ENCODE data around the gene CDC42EP2. TPM values are rescaled to one million over a fixed set of nuclear protein-coding genes. Genes with fewer than 3 reads are reported as not detected.

The CDC42EP2 gene
- total and polyA plus RNA-seq, 2 donors (not counting 3 experiments of a cell fraction or from before 2014, with no cell fraction given): 23.9 to 26.4 TPM

- FAIRE-seq (peak; percentile 24), DNase-seq (ENCODE audit: low read depth, low spot score) (no peak)
- intact Hi-C loops (cut with micrococcal nuclease) (no loop called here), dilution Hi-C loops (cut with MboI; ENCODE audit: extremely low pct_ligation_motif_present, low sequenced_read_pairs) (no loop called here)
- no peak overlapping the region for H3K27ac ChIP-seq (ENCODE audit: insufficient read depth, low read depth, low read length)
- peak overlapping the region; percentile 81 for H3K4me2 ChIP-seq (ENCODE audit: insufficient read depth, low read length)
- H3K36me3 ChIP-seq (ENCODE audit: control insufficient read depth in 2 of 2, extremely low read depth in 1 of 2, insufficient read depth in 2 of 2, low read length in 2 of 2): peaks cover 12 to 13% of the 10 kb centered on the region in 2 experiments
- H3K9me3 ChIP-seq (replicated peaks; ENCODE audit: control insufficient read depth, insufficient read depth, low read length): no peaks in the 10 kb centered on the region
- peaks cover 5 to 6% of the 10 kb centered on the region in 2 experiments for H3K27me3 ChIP-seq (ENCODE audit: control insufficient read depth in 2 of 2, insufficient read depth in 2 of 2, low read length in 2 of 2)
- peak overlapping the region; percentile 64 for H2AFZ ChIP-seq (ENCODE audit: low read depth, low read length)
- H3K4me1 ChIP-seq (ENCODE audit: control insufficient read depth, extremely low read depth, insufficient read depth, low read length): peaks cover 14% of the 10 kb centered on the region
- H3K4me3 ChIP-seq (replicated peaks in 1 of 3; ENCODE audit: insufficient read depth in 1 of 3, low read depth in 1 of 3, low read length in 3 of 3): peak overlapping the region; percentile 29 to 37 (median 37)
- H3K9me1 ChIP-seq (replicated peaks; ENCODE audit: control insufficient read depth, extremely low read depth, insufficient read depth, low read length): no peaks in the 10 kb centered on the region
- no peak overlapping the region for H3K9ac ChIP-seq (replicated peaks; ENCODE audit: extremely low read depth, insufficient read depth, low read length)
- ChIA-PET CTCF (interaction anchor here (1.1 to 5.0 kb wide), 5 partner anchors 25 to 155 kb away, joined by 3 to 31 read pairs (median 7); partner anchors contain the start of gene CDC42EP2), POLR2A (no interaction called here)
- BruUV-seq (replicated peaks): no TSS peak
- H4K20me1 ChIP-seq (replicated peaks; ENCODE audit: control insufficient read depth, extremely low read depth, insufficient read depth, low read length): no peaks in the 10 kb centered on the region
- TF ChIP-seq MAX (IDR thresholded peaks at IDR 0.05; ENCODE audit: insufficient read depth, insufficient read length) (no peak), JUN (IDR thresholded peaks at IDR 0.05; ENCODE audit: borderline replicate concordance, insufficient read depth, insufficient read length, low read depth) (no peak), POLR2A (IDR thresholded peaks at IDR 0.05; ENCODE audit: low read depth, low read length) (no peak), MYC (IDR thresholded peaks at IDR 0.05; ENCODE audit: low read depth, low read length) (no peak), GATA2 (IDR thresholded peaks at IDR 0.05; ENCODE audit: insufficient read depth, insufficient read length, low read depth, low read length) (no peak), FOS (IDR thresholded peaks at IDR 0.05; ENCODE audit: borderline replicate concordance, insufficient read depth, low read length) (no peak), CTCF (IDR thresholded peaks at IDR 0.05; ENCODE audit: extremely low read depth in 1 of 2, insufficient read depth in 1 of 2, low read depth in 1 of 2, low read length in 2 of 2) (no peak), POLR2AphosphoS5 (IDR thresholded peaks at IDR 0.05; ENCODE audit: insufficient read depth, low read depth, low read length) (no peak), EZH2 (IDR thresholded peaks at IDR 0.05; ENCODE audit: borderline replicate concordance, low read depth, low read length, severe bottlenecking) (no peak)
- no peaks in the 10 kb centered on the region for H3K79me2 ChIP-seq (ENCODE audit: control insufficient read depth, insufficient read depth, low read length)
These were observed 40.5 kb downstream of the CDC42EP2 start for GRCh38 chr11:65355013-65355775.

Data from endothelial cell of umbilical vein (primary cell).